Mucosa of stomach (tissue), 1 donor: ENCODE measurements around the gene HUWE1.

ENCODE experiments used
- H3K27me3 ChIP-seq: one replicate; pipeline ENCODE4 v1.7.0; 2013; ENCODE audit warnings: mild to moderate bottlenecking, low read length; ENCODE audit not compliant: control insufficient read depth, insufficient read depth
- H3K36me3 ChIP-seq: one replicate; pipeline ENCODE4 v1.7.0; 2013; ENCODE audit warnings: low read length; ENCODE audit not compliant: control insufficient read depth, insufficient read depth
- H3K4me1 ChIP-seq: one replicate; pipeline ENCODE4 v1.7.0; 2013; ENCODE audit warnings: mild to moderate bottlenecking, low read length; ENCODE audit not compliant: control insufficient read depth, insufficient read depth
- H3K4me3 ChIP-seq: one replicate; pipeline ENCODE4 v1.7.0; 2013; ENCODE audit warnings: low read length
- H3K9ac ChIP-seq: one replicate; pipeline ENCODE4 v1.7.0; 2013; ENCODE audit warnings: mild to moderate bottlenecking, low read length, moderate library complexity
- H3K9me3 ChIP-seq: one replicate; pipeline ENCODE4 v1.7.0; 2013; ENCODE audit warnings: mild to moderate bottlenecking, low read length, moderate library complexity; ENCODE audit not compliant: control insufficient read depth
- donor health status: Pancreatic carcinoma.

The HUWE1 gene

DNA sequence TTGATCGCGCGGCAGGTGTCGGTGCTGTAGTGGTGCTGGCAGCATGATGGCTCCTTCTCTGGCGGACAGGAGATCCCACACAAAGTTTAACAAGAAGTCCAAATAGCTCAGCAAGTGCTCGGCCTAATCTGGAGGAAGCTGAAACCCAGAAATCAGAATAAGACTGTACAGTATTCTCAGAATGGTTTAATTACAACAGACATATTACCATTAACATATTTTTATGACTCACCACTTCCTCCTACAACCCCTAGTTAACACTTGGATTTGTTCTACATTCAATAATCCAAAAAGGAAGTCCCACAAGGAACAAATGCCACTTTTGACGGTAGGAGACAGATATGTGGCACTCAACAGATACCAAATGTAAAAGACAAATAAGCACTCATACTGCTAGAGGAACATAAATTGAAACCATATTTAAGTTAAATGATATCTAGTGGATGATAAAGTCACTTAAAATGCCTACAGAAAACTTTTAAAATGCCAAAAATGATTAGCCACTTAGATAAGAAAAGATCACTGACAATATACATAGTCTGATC lies 91.2 kb downstream of the HUWE1 start:
- no peak overlapping the region for H3K4me3 ChIP-seq
- H3K9me3 ChIP-seq, result no peaks in the 10 kb centered on the region
- H3K9ac ChIP-seq, result no peak overlapping the region
- no peaks in the 10 kb centered on the region for H3K36me3 ChIP-seq
- no peaks in the 10 kb centered on the region for H3K27me3 ChIP-seq
- no peaks in the 10 kb centered on the region for H3K4me1 ChIP-seq

DNA sequence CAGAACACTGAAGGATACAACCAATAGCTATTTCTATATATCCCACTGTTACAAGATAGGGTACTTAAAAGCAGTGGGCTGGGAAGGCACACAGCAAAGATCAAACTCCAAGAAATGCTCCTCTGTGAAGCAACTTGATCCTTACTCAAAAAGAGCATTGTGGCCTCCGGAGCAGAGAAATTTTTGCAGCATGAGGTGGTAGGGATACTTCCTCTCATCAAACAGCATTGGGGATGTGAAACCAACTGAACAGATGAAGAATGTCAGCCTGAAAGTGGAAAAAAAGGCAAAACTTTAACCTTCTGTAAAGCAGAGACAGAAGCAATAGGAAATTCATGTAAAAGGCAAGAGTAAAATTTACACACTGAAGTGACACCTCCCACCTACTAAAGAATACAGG lies 92.2 kb downstream of the HUWE1 start:
- Histone ChIP-seq H3K27me3 (no peaks in the 10 kb centered on the region), H3K4me1 (no peaks in the 10 kb centered on the region), H3K4me3 (no peak overlapping the region), H3K36me3 (no peaks in the 10 kb centered on the region), H3K9ac (no peak overlapping the region), H3K9me3 (no peaks in the 10 kb centered on the region)

DNA sequence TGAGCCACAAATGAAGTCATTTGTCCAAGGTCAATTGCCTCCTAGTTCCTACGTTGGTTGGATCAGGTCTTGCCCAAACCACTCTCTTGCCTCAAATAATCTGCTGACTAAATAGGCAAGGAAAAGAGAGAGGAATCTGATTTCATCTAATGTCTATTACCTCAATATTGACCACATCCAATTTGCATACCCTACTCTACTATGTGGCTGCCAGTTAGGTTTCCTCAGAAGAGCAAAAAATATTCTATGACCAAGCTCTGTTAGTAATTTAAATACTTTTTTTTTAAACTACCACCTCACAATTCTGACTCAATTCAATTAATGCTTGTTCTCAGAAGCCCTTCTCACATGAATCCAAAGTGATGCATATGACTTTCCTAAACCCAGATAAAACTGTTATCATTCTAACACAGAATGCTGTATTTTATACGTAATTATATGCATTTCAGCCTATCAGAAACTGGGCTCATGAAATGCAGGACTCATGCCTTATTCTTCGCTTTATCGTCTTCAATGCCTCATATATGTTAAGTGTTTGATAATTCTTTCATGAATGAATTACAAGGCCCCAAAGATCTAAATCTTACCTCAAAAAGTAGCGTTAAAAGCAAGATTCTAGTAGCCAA lies 98.6 kb downstream of the HUWE1 start:
- Histone ChIP-seq H3K4me3 (no peak overlapping the region), H3K4me1 (no peaks in the 10 kb centered on the region), H3K27me3 (no peaks in the 10 kb centered on the region), H3K9ac (no peak overlapping the region), H3K36me3 (no peaks in the 10 kb centered on the region), H3K9me3 (no peaks in the 10 kb centered on the region)

DNA sequence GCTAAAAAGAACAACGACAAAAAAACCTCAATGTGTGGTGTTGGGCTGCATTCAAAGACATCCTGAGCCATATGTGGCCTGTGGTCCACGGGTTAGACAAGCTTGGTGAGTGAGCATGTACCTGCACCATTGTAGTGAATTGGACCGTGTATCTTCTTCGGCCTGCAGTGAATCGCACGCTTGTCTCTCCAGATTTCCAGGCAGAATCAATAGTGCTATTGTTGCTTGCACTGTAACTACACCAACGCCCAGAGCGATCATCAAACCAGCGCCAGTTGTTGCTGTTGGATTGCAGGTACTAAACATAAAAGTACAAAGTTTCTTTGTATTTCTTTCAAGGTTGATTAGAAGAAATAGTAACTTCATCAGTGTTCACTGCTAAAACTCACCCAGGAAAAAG lies 101.6 kb downstream of the HUWE1 start:
- Histone ChIP-seq H3K36me3 (no peaks in the 10 kb centered on the region), H3K9ac (no peak overlapping the region), H3K27me3 (no peaks in the 10 kb centered on the region), H3K9me3 (no peaks in the 10 kb centered on the region), H3K4me1 (no peaks in the 10 kb centered on the region), H3K4me3 (no peak overlapping the region)

DNA sequence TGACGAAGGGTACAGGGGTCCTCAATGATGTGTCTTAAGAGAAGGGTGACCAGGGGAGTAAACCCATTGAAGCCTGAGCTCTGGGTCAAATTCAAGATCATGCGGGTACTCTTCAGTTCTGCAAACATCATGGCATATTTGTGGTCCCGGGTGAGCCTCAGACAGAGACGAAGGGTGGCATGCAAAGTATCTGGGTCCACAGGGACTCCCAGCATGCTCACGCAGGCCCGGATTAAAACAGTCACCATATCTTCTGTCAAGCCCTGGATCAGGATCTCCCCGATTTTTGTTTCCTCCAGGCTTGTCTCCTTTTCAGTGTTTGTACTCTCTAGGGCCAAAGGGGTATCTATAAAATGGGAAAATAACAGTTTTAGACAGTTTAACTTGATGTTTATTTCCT lies 102.9 kb downstream of the HUWE1 start:
- H3K27me3 ChIP-seq, result no peaks in the 10 kb centered on the region
- no peaks in the 10 kb centered on the region for H3K36me3 ChIP-seq
- H3K9me3 ChIP-seq, result no peaks in the 10 kb centered on the region
- no peaks in the 10 kb centered on the region for H3K4me1 ChIP-seq
- no peak overlapping the region for H3K4me3 ChIP-seq
- no peak overlapping the region for H3K9ac ChIP-seq

DNA sequence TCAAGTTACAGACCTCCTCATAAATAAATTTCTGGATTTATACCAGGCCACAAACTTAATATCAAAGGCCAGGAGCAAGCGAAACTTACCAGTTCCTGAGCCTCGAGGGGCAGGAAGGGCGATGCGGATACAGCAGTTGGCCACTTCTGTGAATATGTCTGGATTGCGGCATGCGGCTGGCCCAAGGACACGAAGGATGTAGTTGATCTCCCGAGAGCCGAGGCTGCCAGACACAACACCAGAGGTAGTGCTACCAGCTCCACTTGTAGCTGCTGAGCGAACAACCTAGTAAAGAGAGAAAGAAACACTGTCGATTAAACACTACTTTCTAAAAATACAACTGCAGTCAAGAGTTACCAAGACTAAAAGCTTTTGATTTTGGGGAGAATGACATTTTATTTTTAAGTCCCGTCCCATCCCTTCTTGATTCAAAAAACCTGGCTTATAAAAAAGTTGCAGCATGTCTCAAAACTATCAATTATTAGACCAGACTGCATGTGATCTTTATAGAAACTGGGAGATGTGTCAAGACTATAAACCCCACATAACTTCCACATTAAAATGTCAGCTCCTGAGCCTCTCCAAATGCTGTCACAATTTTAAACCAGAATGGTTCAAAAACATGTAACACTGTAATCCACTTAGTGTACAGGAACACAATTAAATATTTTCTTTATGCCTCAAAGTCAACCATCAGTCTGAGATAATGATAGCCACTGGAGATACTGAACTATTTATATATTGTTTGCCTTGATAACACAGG lies 105.6 kb downstream of the HUWE1 start:
- Histone ChIP-seq H3K4me3 (no peak overlapping the region), H3K9ac (no peak overlapping the region), H3K27me3 (no peaks in the 10 kb centered on the region), H3K9me3 (no peaks in the 10 kb centered on the region), H3K4me1 (no peaks in the 10 kb centered on the region), H3K36me3 (peaks cover 9% of the 10 kb centered on the region)

DNA sequence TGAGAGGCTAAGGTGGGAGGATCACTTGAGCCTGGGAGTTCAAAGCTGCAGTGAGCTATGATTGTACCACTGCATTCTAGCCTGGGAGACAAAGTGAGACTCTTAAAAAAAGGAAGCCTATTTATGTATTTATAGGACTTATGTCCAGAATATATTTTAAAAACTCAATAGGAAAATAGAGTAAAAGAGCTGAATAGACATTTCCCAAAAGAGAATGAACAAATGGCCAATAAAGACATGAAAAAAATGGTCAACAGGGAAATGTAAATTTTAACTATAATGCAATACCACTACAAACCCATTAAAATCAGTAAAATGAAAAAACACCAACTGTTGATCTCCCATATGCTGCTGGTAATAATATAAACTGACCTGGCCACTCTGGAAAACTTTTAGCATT lies 115.0 kb downstream of the HUWE1 start:
- Histone ChIP-seq H3K27me3 (no peaks in the 10 kb centered on the region), H3K4me3 (no peak overlapping the region), H3K4me1 (no peaks in the 10 kb centered on the region), H3K9ac (no peak overlapping the region), H3K36me3 (peaks cover 5% of the 10 kb centered on the region), H3K9me3 (no peaks in the 10 kb centered on the region)

DNA sequence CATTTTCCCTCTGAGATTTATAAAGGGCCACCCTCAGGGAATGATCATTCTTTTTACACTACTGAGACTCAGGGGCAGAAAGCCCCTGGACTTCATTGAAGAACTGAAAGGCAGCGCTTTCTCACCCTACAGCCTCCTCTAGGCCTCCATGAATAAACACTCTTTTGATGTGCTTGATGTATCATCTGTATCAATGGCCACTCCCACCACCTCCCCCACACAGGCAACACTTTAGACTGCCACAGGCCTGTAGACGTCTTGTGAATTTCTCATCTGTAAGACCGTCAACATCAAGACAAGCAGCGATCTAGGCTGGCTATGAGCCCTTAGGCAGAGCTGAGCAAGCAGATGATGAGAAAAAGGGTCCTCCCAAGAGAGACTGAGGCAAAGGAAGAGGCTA lies 123.2 kb downstream of the HUWE1 start:
- Histone ChIP-seq H3K9ac (no peak overlapping the region), H3K4me3 (no peak overlapping the region), H3K4me1 (no peaks in the 10 kb centered on the region), H3K9me3 (no peaks in the 10 kb centered on the region), H3K36me3 (peaks cover 5% of the 10 kb centered on the region), H3K27me3 (no peaks in the 10 kb centered on the region)

DNA sequence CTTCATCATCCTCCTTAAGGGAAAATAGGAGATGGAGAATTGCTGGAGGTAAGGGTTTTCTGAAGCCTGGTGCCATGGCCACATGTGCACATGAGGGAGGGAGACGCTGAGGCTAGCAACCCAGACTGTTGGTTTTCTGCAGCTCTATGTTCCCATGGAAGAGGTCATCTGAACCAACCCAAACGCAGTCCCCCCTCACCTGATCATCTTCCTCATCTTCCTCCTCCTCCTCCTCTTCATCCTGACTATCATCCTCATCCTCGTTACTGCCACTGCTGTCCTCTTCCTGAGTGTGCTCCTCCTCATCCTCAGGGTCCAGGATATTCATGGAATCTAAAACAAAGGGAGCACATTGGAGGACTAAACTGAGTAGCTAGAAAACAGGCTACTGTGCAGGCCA lies 124.6 kb downstream of the HUWE1 start:
- no peaks in the 10 kb centered on the region for H3K27me3 ChIP-seq
- no peaks in the 10 kb centered on the region for H3K4me1 ChIP-seq
- H3K36me3 ChIP-seq, result peaks cover 5% of the 10 kb centered on the region
- H3K4me3 ChIP-seq, result no peak overlapping the region
- no peak overlapping the region for H3K9ac ChIP-seq
- H3K9me3 ChIP-seq, result no peaks in the 10 kb centered on the region

DNA sequence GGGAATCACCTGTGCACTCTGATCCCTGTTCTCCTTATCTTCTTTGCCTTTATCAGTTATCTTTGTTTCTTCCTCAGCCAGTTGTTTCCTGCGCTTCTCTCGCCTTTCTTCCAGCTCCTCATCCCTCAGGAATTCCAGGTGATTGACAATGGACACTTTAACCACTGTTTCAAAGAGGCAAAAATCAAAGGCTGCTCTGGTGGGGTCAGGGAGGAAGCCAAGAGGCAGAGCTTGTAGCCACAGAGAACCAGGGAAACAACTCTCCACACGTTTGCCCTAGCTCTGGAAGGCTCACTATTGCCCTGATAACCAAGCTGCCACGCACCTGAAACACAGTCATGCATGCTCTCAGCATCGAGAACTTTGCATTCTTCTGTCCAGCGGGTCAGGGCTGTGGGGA lies 127.9 kb downstream of the HUWE1 start:
- H3K4me1 ChIP-seq, result no peaks in the 10 kb centered on the region
- no peaks in the 10 kb centered on the region for H3K27me3 ChIP-seq
- no peaks in the 10 kb centered on the region for H3K9me3 ChIP-seq
- no peak overlapping the region for H3K4me3 ChIP-seq
- H3K9ac ChIP-seq, result no peak overlapping the region
- peaks cover 5% of the 10 kb centered on the region for H3K36me3 ChIP-seq

DNA sequence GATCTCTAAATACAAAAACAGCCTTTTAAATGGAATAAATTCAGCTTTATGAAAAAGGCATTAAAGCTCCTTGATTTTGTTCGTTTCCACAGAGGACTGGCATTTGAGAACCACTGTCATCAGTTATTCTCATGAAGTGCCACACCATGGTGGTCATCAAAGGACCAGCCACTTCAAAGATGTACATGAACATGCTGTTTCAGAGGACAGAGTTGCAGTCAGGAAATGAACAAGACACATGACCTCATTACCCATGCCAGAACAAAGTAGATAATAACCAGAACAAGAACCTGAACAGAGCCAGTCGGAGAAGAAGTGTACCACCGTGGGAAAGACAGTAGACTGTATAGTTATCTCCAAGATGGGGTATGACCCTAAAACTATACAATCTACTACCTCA lies 129.7 kb downstream of the HUWE1 start:
- Histone ChIP-seq H3K4me1 (no peaks in the 10 kb centered on the region), H3K9me3 (no peaks in the 10 kb centered on the region), H3K36me3 (no peaks in the 10 kb centered on the region), H3K9ac (no peak overlapping the region), H3K27me3 (no peaks in the 10 kb centered on the region), H3K4me3 (no peak overlapping the region)

DNA sequence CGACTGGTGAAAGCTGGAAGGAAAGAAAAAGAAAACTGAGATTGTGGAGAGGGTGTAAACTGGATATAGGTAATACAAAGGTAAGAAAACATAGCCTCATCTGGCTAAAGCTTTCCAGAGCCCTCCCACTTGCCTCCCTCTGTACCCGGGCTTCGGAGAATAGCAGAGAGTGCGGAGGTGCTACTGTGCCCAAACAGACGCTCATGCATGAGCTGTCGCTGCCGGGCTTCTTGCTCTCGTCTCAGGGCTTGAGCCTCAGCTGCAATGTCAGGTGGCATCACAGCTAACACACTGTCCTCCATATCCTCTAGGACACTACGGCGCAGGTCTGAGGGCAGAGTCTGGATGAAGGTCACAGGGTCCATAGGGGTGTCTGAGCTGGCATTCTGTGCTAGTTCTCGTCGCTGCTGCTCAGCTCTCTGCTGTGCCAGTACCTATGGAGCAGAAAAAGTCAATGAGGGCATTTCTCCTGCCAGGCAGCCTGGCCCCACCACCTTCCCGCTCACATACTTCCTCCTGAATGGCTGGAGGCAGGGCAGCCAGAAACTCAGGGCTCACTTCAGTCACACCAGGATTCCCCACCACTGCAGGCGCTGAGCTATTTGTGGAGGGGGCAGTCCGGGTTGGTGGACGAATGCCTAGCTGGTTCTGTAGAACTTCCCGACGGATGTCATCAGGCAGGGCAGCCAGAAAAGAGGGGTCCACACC lies 135.6 kb downstream of the HUWE1 start:
- H3K9ac ChIP-seq, result no peak overlapping the region
- peaks cover 4% of the 10 kb centered on the region for H3K36me3 ChIP-seq
- no peak overlapping the region for H3K4me3 ChIP-seq
- H3K4me1 ChIP-seq, result no peaks in the 10 kb centered on the region
- H3K27me3 ChIP-seq, result no peaks in the 10 kb centered on the region
- H3K9me3 ChIP-seq, result no peaks in the 10 kb centered on the region
